Fibroblast of villous mesenchyme (primary cell): ENCODE measurements around the gene NHERF2. TPM values are rescaled to one million over a fixed set of nuclear protein-coding genes. Genes with fewer than 3 reads are reported as not detected.

Experiments
- DNase-seq: peaks from one replicate; pipeline ENCODE4 v3.0.0-alpha.2; 2010; ENCODE audit warnings: low read depth
- H3K4me3 ChIP-seq: 2 replicates; pipeline ENCODE4 v1.5.1; 2011; ENCODE audit warnings: low read depth, mild to moderate bottlenecking, low read length
- CTCF ChIP-seq: IDR thresholded peaks from 2 replicates; pipeline ENCODE4 v1.5.1; 2012; ENCODE audit warnings: low read depth, mild to moderate bottlenecking, low read length; ENCODE audit not compliant: insufficient read depth
- total RNA-seq: library from RNA; depleted of rRNA; stranded (reverse); fragments of >200 nt; gene quantifications from 2 replicates; pipeline ENCODE4 v1.2.3, GENCODE V29; 2012

The NHERF2 gene
- total RNA-seq, 1 donor = 52.7 TPM

GRCh38 chr16:2083876-2084780 is 57.4 kb downstream of the NHERF2 start:
- DNase-seq = no peak
- H3K4me3 ChIP-seq = no peak overlapping the region

GRCh38 chr16:2084895-2085625 is 58.4 kb downstream of the NHERF2 start:
- no peak overlapping the region for H3K4me3 ChIP-seq
- TF ChIP-seq CTCF = no peak
- DNase-seq = no peak

More at GRCh38 chr16:2083876-2084780, 57.4 kb downstream of the NHERF2 start:
- TF ChIP-seq CTCF = no peak

- no peak for DNase-seq
- no peak overlapping the region for H3K4me3 ChIP-seq
- no peak for TF ChIP-seq CTCF
Measured at GRCh38 chr16:2085669-2086068, 59.0 kb downstream of the NHERF2 start.

- DNase-seq = no peak
- TF ChIP-seq CTCF = no peak
Measured at GRCh38 chr16:2086106-2086742, 59.5 kb downstream of the NHERF2 start.

GRCh38 chr16:2086812-2087747 is 60.4 kb downstream of the NHERF2 start:
- no peak overlapping the region for H3K4me3 ChIP-seq
- TF ChIP-seq CTCF = no peak
- DNase-seq = no peak

More at GRCh38 chr16:2086106-2086742, 59.5 kb downstream of the NHERF2 start:
- H3K4me3 ChIP-seq = no peak overlapping the region
